ENCODE measurements around the gene FGF18.
"Not testable (repeated sequence)": the region's sequence is repeated elsewhere in the genome, so short reads cannot be mapped to it uniquely, and the experiment has no call there.

Gene FGF18, protein sequence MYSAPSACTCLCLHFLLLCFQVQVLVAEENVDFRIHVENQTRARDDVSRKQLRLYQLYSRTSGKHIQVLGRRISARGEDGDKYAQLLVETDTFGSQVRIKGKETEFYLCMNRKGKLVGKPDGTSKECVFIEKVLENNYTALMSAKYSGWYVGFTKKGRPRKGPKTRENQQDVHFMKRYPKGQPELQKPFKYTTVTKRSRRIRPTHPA

DNA sequence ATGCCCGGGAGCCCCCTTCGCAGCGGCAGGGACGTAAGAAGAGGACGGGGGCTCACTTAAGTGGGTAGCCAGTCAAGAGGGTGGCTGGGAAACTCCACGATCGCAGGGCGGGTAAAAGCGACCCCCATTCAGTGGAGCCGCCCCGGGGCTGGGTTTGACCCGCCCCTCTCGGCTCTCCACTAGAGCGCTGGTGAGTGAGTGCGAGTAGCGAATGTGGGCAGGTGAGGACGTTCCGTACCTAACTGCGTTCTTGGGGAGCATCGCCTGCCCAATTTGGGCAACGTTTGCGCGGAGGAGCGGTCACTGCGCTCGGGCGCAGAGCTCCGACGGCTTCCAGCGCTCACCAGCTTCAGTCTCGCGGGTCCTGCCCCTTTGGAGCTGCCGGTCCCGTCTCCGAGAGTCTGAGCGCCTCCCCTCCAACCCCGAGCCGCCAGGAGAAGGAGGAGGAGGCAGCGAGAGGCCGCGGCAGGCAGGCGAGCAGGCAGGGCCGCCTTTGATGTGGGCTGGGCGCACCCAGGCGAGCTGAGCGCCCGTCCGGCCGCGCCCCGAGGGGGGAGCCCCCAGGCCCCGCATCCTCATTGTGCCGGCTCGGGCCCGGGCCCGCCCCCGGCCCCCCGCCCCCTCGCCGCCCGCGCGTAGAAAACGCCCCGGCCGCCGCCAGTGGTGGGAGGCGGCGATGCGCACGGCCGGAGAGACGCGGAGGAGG lies at the start of gene FGF18:
Gene FGF18, plus strand, starts transcription at position 666 of the 706 bp plus-strand sequence. CDS start 553 bp downstream, outside the sequence.
- no peak for DNase-seq

DNA sequence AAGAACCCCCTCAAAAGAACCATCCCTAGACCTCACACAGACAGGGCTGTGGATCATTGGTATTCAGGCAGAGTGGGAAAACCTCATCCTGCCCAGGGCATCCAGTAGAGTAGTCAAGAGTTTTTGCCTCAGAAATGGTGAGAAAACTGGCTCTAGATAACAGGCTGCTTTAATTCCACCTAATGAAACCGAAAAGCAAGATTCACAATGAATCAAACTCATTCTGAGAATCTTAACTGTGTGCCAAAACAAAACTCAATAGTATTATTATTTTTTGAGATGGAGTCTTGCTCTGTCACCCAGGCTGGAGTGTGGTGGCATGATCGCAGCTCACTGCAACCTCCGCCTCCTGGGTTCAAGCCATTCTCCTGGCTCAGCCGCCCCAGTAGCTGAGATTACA lies 49.5 kb upstream of the FGF18 start:
- DNase-seq = no peak

DNA sequence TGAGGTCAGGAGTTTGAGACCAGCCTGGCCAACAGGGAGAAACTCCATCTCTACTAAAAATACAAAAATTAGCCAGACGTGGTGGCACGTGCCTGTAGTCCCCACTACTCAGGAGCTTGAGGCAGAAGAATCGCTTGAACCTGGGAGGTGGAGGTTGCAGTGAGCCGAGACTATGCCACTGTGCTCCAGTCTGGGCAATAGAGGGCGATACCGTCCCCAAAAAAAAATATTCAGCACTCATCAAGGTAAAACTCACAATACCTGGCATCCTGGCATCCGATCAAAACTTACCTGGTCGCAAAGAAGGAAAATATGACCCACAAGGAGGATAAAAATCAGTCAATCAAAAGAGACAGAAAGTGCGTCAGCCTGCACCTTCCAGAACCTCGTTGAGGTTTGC lies 48.6 kb upstream of the FGF18 start:
- DNase-seq = not testable (repeated sequence)

DNA sequence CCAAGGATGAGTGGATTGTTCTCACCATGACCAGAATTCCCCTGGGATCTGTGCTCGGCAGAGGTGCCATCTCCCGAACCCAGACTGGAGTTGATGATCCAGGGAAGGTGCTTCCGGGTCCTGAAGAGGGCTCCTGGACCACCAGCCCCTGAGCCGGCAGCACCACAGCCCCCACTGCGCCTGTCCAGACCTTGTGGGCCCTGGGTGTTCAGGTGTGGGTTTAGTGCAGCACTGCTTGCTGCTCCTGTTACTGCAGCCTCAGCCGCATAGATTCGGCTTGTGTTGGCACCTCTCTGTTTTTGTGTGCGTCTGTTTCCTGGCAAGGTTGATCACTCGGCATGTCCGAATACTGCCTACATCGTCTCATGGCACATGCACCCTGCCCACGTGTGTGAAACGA lies 48.1 kb upstream of the FGF18 start:
- DNase-seq = no peak

DNA sequence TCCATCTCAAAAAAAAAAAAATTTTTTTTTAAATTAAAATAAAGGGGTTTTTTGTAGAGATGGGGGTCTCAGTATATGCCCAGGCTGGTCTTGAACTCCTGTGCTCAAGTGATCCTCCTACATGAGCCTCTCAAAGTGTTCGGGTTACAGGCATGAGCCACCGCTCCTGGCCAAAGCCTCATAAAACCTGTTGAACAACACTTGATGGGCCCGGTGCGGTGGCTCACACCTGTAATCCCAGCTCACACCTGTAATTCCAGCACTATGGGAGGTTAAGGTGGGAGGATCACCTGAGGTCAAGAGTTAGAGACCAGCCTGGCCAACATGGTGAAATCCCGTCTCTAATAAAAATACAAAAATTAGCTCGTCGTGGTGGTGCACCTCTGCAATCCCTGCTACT lies 39.5 kb upstream of the FGF18 start:
- no peak for DNase-seq

DNA sequence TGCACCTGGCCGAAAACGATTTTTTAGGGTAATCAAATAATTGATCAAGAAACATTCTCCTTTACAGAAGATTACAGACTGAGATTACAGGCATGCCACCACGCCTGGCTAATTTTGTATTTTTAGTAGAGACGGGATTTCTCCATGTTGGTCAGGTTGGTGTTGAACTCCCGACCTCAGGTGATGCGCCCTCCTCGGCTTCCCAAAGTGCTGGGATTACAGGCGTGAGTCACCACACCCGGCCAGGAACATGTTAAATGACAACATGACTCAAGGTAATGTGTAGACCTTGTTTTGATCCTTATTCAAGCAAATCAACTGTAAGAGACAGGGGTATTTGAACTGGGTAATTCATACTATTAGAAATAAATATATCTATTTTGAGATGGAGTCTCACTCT lies 35.0 kb upstream of the FGF18 start:
- DNase-seq = not testable (repeated sequence)

DNA sequence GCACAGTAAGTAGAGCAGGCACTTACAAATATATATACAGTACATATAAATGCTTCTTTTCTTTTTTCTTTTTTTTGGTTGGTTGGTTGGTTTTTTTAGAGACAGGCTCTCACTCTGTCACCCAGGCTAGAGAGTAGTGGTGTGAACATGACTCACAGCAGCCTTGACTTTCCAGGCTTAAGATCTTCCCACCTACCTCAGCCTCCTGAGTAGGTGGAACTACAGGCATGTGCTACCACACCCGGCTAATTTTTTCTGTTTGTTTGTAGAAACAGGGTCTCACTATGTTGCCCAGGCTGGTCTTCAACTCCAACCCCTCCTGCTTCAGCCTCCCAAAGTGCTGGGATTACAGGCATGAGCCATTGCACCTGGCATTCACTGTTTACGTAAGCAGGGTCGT lies 34.4 kb upstream of the FGF18 start:
- DNase-seq = not testable (repeated sequence)

DNA sequence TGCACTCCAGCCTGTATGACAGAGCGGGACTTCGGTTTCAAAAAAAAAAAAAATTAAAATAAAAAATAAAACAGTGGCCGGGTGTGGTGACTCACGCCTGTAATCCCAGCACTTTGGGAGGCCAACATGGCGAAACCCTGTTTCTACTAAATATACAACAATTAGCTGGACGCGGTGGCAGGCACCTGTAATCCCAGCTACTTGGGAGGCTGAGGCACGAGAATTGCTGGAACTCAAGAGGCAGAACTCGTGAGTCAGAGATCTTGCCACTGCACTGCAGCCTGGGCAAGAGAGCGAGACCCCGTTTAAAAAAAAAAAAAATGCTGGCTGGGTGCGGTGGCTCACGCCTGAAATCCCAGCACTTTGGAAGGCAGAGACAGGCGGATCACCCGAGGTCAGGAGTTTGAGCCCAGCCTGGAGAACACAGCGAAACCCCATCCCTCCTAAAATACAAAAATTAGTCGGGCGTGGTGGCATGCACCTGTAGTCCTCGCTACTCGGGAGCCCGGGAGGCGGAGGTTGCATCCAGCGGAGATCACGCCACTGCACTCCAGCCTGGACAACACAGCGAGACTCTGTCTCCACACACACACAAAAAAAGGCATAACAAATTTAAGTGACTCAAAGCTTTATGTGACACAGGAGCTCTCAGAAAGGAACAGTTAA lies 33.3 kb upstream of the FGF18 start:
- DNase-seq = no peak

DNA sequence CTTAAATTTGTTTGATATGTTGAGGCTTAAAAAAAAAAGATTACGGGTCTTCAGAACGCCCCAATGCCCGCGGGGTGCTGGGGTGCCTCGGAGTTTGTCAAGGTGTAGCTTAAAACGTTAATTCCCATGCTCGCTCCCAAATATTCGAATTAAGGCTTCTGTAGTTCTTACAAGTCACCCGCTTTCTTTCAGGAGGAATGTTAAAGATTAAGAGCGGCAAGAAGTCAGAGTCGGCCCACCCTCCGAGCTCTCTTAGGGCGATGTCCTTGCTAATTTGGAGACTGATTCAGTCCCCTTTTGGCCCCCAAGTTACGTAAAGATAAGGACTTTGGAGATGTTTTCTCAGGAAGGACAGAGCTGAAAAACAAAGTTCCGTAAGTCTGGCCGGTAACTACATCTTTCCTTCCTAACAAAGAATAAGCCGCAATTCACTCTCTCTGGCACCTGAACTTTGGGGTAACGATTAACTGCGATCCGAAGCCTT lies 32.5 kb upstream of the FGF18 start:
- DNase-seq = no peak

DNA sequence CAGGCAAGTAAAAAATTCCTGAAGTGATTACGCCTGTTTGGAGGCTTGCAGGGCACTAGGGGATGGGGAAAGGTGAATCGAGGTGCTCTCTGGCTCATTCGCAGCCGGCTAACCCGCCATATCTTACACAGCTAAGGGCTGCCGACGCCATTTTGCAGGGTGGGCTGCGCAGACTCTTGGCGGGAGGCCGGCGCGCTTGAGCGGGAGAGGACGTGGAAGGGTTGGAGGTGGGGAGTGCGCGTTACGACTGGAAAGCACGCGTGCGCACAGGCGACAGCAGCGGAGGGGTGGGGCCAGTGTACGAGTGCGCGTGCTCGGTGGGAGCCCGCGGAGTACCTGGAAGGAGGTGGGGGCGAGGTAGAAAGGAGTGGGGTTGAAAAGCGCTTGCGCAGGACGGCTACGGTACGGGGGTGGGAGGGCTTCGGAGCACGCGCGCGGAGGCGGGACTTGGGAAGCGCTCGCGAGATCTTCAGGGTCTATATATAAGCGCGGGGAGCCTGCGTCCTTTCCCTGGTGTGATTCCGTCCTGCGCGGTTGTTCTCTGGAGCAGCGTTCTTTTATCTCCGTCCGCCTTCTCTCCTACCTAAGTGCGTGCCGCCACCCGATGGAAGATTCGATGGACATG lies 32.0 kb upstream of the FGF18 start, which contains the start of gene NPM1:
Gene NPM1, plus strand, starts transcription at position 505 of the 625 bp plus-strand sequence. Its CDS starts 100 bp downstream, at position 605.
- peak; percentile 63 to 94 for DNase-seq

DNA sequence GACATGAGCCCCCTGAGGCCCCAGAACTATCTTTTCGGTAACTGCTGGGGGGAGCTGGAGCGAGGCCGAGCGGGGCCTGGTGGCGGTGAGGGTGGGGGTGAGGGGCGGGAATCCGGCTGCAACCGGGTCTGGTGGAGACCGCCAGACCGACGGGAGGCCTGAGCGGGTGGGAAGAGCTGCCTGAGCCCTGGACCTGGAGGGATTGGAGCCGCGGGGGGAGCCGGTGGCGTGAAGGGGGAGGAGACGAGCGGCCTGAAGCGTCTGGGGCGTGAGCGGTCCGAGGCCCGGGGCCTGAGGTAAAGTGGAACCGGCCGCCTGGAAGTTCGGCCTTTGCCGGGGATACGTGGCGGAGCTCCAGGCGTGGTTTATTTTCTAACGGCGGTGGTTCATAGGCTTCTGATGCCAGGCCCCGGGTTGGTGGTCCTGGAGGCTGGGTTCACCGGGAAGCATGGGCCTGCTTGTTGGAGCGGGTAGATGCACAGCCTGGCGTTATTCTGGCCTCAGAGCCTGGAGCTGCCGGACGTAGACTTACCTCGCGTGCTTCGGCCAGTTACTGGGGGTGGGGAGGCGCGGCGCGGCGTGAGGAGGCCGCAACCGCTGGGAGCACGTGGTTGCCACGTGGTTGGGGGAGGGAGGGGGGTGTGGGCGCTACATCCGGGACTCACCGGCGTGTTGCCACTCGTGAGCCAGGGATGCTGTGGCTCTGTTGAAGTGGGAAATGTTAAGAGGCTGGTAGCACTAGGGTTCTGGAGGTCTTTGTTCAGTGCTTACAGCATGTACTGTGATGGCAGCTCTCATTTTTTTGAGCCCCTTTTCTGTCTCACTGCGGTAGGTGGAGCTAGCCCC lies 31.3 kb upstream of the FGF18 start:
- no peak for DNase-seq

DNA sequence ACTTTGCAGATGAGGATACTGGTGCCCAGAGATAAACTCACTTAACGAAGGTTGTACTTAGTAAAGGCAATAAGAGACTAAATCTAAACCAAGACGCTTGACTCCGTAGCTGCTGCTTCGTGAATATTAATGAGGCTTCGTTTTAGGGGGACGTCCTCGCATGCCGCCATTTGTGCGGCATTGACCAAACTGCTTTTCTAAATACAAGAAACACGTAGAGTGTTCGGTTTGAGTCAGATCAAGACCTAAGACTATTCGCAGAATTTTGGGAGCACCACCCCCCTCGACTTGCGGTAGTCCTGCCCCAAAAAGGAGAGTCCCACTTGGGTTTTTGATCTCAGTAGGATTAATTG lies 30.7 kb upstream of the FGF18 start:
- no peak for DNase-seq

DNA sequence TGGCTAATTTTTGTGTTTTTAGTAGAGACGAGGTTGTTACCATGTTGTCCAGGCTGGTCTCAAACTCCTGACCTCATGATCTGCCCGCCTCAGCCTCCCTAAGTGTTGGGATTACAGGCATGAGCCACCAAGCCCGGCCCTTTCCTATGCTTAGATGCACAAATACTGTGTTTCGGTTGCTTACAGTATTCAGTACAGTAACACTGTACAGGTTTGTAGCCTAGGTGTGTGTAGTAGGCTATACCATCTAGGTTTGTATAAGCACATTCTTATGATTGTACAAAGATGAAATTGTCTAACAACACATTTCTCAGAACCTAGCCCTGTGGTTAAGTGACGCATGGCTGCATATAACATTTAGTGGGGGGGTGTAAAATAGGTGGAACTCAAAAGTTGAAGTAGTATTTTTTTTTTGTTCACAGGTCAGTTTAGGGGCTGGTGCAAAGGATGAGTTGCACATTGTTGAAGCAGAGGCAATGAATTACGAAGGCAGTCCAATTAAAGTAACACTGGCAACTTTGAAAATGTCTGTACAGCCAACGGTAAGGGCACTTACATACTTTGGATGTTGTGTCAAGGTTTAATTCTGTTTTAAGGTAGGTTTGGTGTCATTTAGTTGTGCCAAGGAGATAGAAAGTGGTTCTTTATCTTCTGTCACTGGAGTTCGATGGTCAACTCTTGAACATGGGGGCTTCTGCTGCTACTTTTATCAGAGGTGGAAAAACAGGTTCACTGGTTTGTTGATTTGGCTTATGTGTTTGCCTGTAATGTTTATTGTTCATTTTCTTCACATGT lies 28.4 kb upstream of the FGF18 start:
- DNase-seq = no peak

DNA sequence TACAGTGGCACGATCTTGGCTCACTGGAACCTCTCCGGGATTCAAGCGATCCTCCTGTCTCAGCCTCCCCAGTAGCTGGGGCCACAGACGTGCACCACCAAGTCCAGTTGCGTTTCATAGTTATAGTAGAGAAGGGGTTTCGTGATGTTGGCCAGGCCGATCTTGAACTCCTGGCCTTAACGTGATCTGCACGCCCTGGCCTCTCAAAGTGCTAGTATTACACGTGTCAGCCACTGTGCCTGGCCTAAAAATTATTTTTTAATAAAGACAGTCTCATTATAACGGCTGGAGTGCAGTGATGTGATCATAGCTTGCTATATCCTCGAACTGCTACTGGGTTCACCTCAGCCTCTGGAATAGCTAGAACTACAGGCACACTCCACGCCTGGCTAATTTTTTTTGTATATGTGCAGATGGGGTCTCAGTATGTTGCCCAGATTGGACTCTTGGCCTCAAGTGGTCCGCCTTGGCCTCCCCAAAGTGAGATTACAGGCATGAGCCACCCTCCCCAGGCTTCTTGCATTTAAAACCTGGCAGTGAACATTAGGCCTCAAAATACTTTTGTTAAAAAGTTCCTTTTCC lies 27.4 kb upstream of the FGF18 start:
- DNase-seq = no peak

DNA sequence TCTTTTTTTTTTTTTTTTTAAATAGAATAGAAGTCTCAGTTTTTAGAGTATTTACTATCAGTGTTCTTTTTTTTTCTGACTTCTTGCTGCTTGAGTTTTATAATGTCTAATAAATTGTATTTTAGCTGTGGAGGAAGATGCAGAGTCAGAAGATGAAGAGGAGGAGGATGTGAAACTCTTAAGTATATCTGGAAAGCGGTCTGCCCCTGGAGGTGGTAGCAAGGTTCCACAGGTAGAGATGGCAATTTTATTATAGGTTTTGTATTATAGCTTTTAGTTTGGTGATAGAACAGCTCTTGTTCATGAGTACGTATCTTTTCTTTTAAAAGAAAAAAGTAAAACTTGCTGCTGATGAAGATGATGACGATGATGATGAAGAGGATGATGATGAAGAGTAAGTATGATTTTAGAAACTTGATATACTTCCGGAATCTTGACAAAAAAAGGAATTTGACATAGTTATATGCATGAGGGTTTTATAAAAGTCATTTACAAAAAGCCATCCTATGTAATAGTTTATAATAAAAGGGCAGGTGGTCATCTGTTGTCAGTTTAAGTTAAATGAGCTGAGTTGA lies 26.8 kb upstream of the FGF18 start:
- no peak for DNase-seq

DNA sequence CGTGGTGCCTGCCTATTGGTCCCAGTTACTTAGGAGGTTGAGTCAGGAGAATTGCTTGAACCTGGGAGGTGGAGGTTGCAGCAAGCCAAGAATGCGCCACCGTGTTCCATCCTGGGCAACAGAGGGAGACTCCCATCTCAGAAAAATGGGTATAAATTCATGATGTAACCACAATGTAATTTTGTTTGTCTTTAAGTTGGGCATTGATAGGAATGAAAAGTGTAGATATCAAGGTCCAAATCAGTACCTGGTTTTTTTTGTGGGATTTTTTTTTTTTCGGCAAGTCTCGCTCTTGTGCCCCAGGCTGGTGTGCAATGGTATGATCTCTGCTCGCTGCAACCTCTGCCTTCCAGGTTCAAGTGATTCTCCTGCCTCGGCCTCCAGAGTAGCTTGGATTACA lies 24.4 kb upstream of the FGF18 start:
- no peak for DNase-seq

DNA sequence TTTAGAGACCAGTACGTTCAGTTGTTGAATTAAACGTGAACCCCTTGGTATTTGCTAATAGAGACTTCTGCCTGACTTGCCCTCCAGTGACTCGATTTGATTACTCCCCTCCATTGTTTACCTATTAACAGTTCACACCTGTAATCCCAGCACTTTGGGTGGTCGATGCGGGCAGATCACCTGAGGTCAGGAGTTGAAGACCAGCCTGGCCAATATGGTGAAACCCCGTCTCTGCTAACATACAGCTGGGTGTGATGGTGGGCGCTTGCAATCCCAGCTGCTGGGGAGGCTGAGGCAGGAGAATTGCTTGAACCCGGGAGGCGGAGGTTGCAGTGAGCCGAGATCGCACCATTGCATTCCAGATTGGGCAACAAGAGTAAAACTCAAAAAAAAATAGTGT lies 22.9 kb upstream of the FGF18 start:
- DNase-seq = not testable (repeated sequence)

DNA sequence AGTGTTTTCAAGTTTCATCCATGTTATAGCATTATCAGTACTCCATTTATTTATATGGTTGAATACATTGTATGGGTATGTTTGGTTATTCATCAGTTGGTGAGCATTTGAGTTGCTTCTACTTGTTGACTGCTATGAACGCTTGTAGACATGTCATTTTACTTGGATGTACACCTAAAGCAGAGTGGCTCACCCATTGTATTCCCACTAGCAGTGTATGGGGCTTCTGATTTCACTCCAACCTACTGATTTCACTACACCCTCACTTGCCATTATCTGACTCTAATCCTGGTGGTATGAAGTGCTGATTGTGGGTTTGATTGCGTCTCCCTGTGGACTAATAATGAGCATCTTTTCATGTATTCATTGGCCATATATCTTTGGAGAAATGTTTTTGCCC lies 22.3 kb upstream of the FGF18 start:
- DNase-seq = no peak

DNA sequence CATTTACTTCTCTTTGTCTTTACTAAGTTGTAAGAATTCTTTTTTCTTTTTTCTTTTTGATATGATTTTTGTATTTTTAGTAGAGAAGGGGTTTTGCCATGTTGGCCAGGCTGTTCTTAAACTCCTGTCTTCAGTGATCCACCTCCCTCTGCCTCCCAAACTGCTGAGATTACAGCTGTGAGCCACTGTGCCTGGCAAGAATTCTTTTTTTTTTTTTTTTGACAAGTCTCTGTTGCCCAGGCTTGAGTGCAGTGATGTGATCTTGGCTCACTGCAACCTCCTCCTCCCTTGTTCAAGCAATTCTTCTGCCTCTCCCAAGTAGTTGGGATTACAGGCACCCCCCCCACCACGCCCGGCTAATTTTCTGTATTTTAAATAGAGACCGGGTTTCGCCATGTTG lies 21.8 kb upstream of the FGF18 start:
- DNase-seq = no peak

DNA sequence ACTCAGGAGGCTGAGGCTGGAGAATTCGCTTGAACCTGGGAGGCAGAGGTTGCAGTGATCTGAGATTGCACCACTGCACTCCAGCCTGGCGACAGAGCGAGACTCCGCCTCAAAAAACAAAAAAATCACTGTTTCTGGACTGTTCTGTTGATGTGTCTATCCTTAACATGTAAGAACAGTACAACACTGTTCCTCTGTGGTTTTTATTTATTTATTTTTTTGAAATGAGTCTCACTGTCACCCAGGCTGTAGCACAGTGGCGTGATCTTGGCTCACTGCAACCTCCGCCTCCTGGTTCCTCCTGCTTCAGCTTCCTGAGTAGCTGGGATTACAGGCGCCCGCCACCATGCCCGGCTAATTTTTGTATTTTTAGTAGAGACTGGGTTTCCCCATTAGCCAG lies 20.8 kb upstream of the FGF18 start:
- DNase-seq = not testable (repeated sequence)

DNA sequence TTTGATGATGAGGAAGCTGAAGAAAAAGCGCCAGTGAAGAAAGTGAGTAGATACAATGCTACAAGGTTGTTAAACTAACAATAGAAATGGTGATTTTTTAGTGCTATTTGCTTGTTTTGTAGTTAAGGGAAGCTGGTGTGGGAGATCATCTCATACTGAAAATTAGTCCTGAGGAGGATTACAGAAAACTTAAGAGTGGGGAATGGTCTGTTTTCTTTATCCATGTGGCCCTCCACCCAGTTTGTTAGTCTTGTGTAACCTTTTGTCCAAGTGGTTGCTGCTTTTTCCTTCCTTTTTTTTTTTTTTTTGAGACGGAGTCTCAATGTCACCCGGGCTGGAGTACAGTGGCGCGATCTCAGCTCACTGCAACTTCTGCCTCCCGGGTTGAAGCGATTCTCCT lies 19.3 kb upstream of the FGF18 start:
- DNase-seq = no peak

Measured in cerebellar nuclear complex (tissue), 1 donor.